ENCODE data around the gene GLRA3. TPM values are rescaled to one million over a fixed set of nuclear protein-coding genes. Genes with fewer than 3 reads are reported as not detected.
A peak's percentile ranks its signal among the peaks of the same experiment; 100 is the strongest.
"Not testable (repeated sequence)": the region's sequence is repeated elsewhere in the genome, so short reads cannot be mapped to it uniquely, and the experiment has no call there.

The GLRA3 gene
- total and polyA plus RNA-seq, 2 donors (not counting 3 experiments of a cell fraction or from before 2014, with no cell fraction given), result not detected

DNA sequence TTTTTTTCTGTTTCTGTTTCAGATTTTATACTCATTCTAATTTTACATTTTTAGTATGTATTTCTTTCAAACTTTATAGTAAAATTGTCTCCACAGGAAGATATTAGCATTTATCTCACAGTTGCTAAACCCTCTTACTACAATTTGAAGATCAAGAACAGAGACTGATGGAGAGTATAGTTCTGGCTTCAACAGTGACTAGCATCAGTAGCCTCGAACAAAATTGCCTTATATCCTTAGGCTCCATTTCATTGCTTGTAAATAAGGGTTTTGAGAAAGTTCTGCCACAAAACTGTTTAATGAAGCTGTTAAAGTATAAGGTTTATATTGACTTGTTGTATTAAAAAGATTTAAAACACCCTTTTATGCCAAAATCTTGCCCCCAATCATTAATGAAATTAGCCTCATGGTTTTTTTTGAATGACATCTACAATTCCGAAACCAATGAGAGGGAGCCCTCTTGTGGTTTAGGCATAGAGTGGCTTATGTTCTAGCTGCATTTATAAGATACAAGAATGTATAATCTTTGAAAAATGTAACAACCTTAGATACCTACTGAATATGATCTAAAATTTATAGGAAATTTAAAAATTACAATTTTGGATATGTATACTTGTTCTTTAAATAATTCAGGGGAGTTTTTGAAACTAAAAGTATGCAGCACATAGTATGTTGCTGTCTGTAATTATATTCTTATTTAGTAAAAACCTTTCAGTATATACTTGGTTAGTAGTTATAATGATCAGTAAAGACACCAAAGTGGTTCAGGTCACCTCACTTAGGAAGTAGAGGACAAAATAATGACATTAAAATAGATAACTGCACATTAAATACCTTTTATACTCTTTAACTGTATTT lies 196.9 kb downstream of the GLRA3 start:
- Histone ChIP-seq H4K20me1 (replicated peaks; ENCODE audit: control insufficient read depth, extremely low read depth, insufficient read depth, low read length) (no peaks in the 10 kb centered on the region), H3K27me3 (ENCODE audit: control insufficient read depth in 2 of 2, insufficient read depth in 2 of 2, low read length in 2 of 2) (no peaks in the 10 kb centered on the region), H2AFZ (ENCODE audit: low read depth, low read length) (no peak overlapping the region), H3K79me2 (ENCODE audit: control insufficient read depth, insufficient read depth, low read length) (no peaks in the 10 kb centered on the region), H3K4me2 (ENCODE audit: insufficient read depth, low read length) (no peak overlapping the region), H3K9ac (replicated peaks; ENCODE audit: extremely low read depth, insufficient read depth, low read length) (no peak overlapping the region), H3K27ac (ENCODE audit: insufficient read depth, low read depth, low read length) (no peak overlapping the region), H3K4me3 (replicated peaks in 1 of 3; ENCODE audit: insufficient read depth in 1 of 3, low read depth in 1 of 3, low read length in 3 of 3) (no peak overlapping the region), H3K36me3 (ENCODE audit: control insufficient read depth in 2 of 2, extremely low read depth in 1 of 2, insufficient read depth in 2 of 2, low read length in 2 of 2) (no peaks in the 10 kb centered on the region), H3K9me1 (replicated peaks; ENCODE audit: control insufficient read depth, extremely low read depth, insufficient read depth, low read length) (no peaks in the 10 kb centered on the region), H3K9me3 (replicated peaks; ENCODE audit: control insufficient read depth, insufficient read depth, low read length) (no peaks in the 10 kb centered on the region), H3K4me1 (ENCODE audit: control insufficient read depth, extremely low read depth, insufficient read depth, low read length) (no peaks in the 10 kb centered on the region)
- TF ChIP-seq, protein P1, sequence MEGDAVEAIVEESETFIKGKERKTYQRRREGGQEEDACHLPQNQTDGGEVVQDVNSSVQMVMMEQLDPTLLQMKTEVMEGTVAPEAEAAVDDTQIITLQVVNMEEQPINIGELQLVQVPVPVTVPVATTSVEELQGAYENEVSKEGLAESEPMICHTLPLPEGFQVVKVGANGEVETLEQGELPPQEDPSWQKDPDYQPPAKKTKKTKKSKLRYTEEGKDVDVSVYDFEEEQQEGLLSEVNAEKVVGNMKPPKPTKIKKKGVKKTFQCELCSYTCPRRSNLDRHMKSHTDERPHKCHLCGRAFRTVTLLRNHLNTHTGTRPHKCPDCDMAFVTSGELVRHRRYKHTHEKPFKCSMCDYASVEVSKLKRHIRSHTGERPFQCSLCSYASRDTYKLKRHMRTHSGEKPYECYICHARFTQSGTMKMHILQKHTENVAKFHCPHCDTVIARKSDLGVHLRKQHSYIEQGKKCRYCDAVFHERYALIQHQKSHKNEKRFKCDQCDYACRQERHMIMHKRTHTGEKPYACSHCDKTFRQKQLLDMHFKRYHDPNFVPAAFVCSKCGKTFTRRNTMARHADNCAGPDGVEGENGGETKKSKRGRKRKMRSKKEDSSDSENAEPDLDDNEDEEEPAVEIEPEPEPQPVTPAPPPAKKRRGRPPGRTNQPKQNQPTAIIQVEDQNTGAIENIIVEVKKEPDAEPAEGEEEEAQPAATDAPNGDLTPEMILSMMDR (IDR thresholded peaks at IDR 0.05; ENCODE audit: extremely low read depth in 1 of 2, insufficient read depth in 1 of 2, low read depth in 1 of 2, low read length in 2 of 2), result peak in 1 of 2 donors; percentile 22
- no peak for TF ChIP-seq POLR2A (IDR thresholded peaks at IDR 0.05; ENCODE audit: low read depth, low read length)
- TF ChIP-seq GATA2 (IDR thresholded peaks at IDR 0.05; ENCODE audit: insufficient read depth, insufficient read length, low read depth, low read length), result no peak
- TF ChIP-seq FOS (IDR thresholded peaks at IDR 0.05; ENCODE audit: borderline replicate concordance, insufficient read depth, low read length), result no peak
- TF ChIP-seq JUN (IDR thresholded peaks at IDR 0.05; ENCODE audit: borderline replicate concordance, insufficient read depth, insufficient read length, low read depth), result no peak
- no peak for TF ChIP-seq POLR2AphosphoS5 (IDR thresholded peaks at IDR 0.05; ENCODE audit: insufficient read depth, low read depth, low read length)
- TF ChIP-seq EZH2 (IDR thresholded peaks at IDR 0.05; ENCODE audit: borderline replicate concordance, low read depth, low read length, severe bottlenecking), result no peak
- no peak for TF ChIP-seq MAX (IDR thresholded peaks at IDR 0.05; ENCODE audit: insufficient read depth, insufficient read length)
- DNase-seq (ENCODE audit: low read depth, low spot score), result peak; percentile 6
- BruUV-seq (replicated peaks), result no TSS peak
- intact Hi-C loops (cut with micrococcal nuclease), result loop anchor here (1.0 kb wide), 1 partner anchor 267 kb away; no protein-coding TSS in a partner anchor
- FAIRE-seq, result no peak
- ChIA-PET POLR2A (no interaction called here), CTCF (no interaction called here)
- dilution Hi-C loops (cut with MboI; ENCODE audit: extremely low pct_ligation_motif_present, low sequenced_read_pairs), result no loop called here

DNA sequence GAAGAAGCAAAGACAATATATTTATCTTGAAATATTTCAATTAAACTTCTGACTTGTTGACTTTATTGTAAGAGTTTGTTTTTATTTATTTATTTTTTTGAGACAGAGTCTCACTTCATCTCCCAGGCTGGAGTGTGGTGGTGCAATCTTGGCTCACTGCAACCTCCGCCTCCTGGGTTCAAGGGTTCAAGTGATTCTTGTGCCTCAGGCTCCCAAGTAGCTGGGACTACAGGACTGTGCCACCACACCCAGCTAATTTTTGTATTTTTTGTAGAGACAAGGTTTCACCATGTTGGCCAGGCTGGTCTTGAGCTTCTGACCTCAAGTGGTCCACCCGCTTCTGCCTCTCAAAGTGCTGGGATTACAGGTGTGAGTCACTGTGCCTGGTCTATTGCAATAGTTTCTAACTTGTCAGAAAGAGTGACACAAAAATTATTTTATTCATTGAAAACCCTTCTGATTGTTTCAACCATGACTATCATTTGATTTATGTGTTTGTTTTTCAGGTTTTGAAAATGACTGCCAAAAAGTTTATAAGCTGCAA lies 199.1 kb downstream of the GLRA3 start:
- H3K27ac ChIP-seq (ENCODE audit: insufficient read depth, low read depth, low read length); H3K9ac ChIP-seq (replicated peaks; ENCODE audit: extremely low read depth, insufficient read depth, low read length); POLR2A ChIA-PET; CTCF ChIA-PET; H2AFZ ChIP-seq (ENCODE audit: low read depth, low read length); H3K36me3 ChIP-seq (ENCODE audit: control insufficient read depth in 2 of 2, extremely low read depth in 1 of 2, insufficient read depth in 2 of 2, low read length in 2 of 2); intact Hi-C loops (cut with micrococcal nuclease); H3K4me3 ChIP-seq (replicated peaks in 1 of 3; ENCODE audit: insufficient read depth in 1 of 3, low read depth in 1 of 3, low read length in 3 of 3); H3K27me3 ChIP-seq (ENCODE audit: control insufficient read depth in 2 of 2, insufficient read depth in 2 of 2, low read length in 2 of 2); dilution Hi-C loops (cut with MboI; ENCODE audit: extremely low pct_ligation_motif_present, low sequenced_read_pairs); FAIRE-seq; H3K4me2 ChIP-seq (ENCODE audit: insufficient read depth, low read length); H4K20me1 ChIP-seq (replicated peaks; ENCODE audit: control insufficient read depth, extremely low read depth, insufficient read depth, low read length); H3K79me2 ChIP-seq (ENCODE audit: control insufficient read depth, insufficient read depth, low read length); H3K4me1 ChIP-seq (ENCODE audit: control insufficient read depth, extremely low read depth, insufficient read depth, low read length); DNase-seq (ENCODE audit: low read depth, low spot score); BruUV-seq (replicated peaks); H3K9me3 ChIP-seq (replicated peaks; ENCODE audit: control insufficient read depth, insufficient read depth, low read length); H3K9me1 ChIP-seq (replicated peaks; ENCODE audit: control insufficient read depth, extremely low read depth, insufficient read depth, low read length): not testable (repeated sequence)
